Activated CD8-positive, alpha-beta memory T cell treated with anti-CD3 and anti-CD28 coated beads, Interleukin-2, amount 50 U/mL, for 48 hours (primary cell): ENCODE measurements around the gene C3orf70.
"Not testable (repeated sequence)": the region's sequence is repeated elsewhere in the genome, so short reads cannot be mapped to it uniquely, and the experiment has no call there.

ENCODE experiments used
- DNase-seq: peaks from one replicate; pipeline ENCODE4 v3.0.0-alpha.2; 2020

The C3orf70 gene

DNA sequence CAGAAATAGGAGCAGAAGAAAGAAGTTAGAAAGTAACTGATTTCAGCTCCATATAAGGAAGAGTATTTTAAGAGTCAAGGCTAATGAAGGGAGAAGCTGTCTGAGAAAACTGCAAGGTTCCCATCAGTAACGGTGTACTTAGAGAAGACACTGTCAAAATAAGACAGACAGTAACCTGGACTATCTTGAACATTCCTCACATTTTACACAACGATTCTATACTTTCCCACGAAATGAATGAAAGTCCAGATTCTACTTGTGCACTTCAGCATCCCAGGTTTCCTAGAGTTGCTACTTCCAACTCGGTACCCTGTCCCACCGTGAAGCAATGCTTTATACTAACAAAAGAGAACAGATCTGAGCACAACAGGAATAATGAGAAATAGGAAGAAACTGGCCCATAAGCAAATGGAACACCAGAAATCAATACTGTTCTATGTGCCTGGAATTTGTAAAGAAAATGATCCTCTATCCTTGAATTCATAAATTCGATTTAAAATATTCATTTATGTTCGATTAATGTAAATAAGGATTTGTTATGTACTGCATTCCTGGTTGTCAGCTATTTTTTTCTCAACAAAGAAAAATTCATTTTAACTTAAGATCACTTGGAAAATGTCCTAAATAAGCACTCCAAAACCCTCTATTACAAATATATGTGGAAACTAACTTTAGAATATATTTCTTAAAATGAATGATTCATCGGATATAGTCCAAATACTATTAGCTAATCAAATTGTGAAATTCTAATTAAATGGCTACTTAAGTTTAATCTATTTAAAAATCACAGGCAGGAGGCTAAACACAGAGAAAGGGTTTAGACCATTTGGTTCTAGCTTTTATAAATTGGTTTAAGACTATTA is 1.5 kb downstream of the C3orf70 start:
- no peak for DNase-seq

DNA sequence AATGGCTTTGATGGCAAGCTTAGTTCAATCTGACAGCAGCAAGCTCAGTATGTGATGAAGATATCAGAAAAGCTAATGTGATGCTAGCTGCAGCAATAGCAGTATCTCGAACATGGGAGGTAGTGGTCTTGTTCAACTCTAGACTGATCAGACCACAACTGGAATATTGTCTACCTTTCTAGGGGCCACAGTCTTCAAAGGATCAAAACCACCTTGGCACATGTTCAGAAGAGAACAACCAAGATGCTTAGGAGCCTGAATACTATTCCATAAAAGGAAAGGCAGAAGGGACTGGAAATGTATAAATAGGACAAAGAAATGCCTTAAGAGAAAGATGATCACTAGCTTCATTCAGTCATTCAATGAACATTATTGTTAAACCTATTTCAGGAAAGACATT is 2.3 kb downstream of the C3orf70 start:
- no peak for DNase-seq

GRCh38 chr3:185149591-185149990 is 3.3 kb downstream of the C3orf70 start:
- DNase-seq = no peak

DNA sequence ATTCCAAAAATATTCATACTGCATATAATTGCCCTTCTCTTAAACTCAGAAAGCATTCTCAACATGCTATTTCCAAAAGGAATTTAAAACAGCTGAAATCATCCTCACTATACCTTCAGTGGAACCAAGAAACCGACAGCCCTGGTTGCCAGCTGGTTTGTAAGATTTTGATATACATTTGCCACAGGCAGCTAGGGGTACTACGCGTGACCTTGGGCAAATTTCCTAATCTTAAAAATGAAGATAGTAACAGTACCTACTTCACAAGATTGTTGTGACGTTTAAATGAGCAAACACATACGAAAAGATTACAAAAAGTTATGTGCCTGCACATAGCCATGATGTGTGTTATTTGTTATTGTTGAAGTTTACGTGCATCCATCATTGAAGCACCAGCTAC is 7.3 kb downstream of the C3orf70 start:
- DNase-seq = no peak

GRCh38 chr3:185144784-185145183 is 8.1 kb downstream of the C3orf70 start:
- DNase-seq = no peak

GRCh38 chr3:185137821-185138220 is 15.0 kb downstream of the C3orf70 start:
- no peak for DNase-seq

DNA sequence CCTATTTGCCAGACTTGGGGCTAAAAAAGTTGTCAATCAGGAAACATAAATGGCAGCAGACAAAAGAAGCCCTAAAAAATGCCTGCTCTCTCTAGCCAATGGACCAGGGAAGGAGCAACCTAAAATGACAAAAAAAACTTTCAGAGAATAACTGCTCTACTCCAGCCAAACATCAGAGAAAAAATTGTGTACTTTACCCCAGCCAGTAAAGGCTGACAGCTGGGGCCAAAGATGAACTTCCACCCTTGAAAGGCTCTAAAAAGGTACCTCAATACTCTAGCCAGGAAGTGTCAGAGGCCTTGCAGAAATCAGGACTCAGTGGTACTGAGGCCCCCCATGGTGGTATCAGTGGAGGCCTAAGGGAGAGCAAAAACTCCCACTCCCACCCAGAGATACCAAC is 18.4 kb downstream of the C3orf70 start:
- DNase-seq = no peak

GRCh38 chr3:185131602-185132256 is 21.1 kb downstream of the C3orf70 start:
- DNase-seq = no peak

- DNase-seq = no peak
Observed at GRCh38 chr3:185129083-185129482, 23.8 kb downstream of the C3orf70 start.

- no peak for DNase-seq
Observed at GRCh38 chr3:185126201-185126600, 26.7 kb downstream of the C3orf70 start.

DNA sequence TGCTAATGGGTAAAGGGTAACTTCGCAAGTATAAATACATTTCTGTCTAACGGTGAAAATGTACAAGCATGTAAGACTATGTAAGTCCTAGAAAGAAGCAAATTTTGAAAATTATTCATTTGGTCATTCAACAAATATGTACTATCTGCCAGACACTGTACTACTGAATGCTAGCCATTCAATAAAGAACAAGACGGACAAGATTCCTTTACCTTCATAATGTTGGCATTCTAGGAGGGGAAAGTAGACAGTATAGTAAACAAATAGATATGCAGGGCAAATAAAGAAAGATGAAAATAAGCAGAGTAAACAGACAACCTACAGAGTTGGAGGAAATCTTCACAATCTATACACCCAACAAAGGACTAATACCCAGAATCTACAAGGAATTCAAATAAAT is 32.7 kb downstream of the C3orf70 start:
- DNase-seq = no peak

GRCh38 chr3:185115371-185115770 is 37.5 kb downstream of the C3orf70 start:
- no peak for DNase-seq

GRCh38 chr3:185114756-185115155 is 38.1 kb downstream of the C3orf70 start:
- no peak for DNase-seq

DNA sequence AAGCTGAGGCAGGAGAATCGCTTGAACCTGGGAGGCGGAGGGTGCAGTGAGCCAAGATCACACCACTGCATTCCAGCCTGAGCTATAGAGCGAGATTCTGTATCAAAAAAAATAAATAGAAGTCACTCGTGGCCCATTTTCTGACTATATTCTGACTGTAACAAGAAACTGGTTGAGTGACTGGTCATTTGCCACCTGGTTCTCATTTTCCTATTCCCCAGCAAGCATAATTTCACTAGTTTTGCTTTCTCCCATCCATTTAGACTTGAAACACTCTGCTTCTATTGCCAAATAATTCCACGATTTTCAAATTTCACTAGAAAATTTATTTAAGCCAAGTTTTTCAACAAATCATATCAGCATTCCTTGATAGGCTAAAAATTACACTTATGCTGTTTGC is 40.7 kb downstream of the C3orf70 start:
- no peak for DNase-seq

DNA sequence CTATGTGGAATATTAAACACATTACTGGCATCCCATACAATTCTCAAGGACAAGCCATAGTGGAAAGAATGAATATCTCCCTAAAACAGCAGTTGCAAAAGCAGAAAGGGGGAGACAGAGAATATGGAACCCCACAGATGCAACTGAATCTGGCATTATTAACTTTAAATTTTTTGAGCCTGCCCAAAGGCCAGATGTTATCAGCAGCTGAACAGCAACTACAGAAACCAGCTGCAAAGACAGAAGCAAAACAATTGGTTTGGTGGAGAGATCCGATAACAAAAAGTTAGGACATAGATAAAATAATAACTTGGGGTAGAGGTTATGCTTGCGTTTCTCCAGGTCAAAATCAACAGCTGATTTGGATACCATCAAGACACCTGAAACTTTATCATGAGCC is 43.8 kb downstream of the C3orf70 start:
- DNase-seq = not testable (repeated sequence)

- DNase-seq = not testable (repeated sequence)
Observed at GRCh38 chr3:185106256-185106890, 46.5 kb downstream of the C3orf70 start.

DNA sequence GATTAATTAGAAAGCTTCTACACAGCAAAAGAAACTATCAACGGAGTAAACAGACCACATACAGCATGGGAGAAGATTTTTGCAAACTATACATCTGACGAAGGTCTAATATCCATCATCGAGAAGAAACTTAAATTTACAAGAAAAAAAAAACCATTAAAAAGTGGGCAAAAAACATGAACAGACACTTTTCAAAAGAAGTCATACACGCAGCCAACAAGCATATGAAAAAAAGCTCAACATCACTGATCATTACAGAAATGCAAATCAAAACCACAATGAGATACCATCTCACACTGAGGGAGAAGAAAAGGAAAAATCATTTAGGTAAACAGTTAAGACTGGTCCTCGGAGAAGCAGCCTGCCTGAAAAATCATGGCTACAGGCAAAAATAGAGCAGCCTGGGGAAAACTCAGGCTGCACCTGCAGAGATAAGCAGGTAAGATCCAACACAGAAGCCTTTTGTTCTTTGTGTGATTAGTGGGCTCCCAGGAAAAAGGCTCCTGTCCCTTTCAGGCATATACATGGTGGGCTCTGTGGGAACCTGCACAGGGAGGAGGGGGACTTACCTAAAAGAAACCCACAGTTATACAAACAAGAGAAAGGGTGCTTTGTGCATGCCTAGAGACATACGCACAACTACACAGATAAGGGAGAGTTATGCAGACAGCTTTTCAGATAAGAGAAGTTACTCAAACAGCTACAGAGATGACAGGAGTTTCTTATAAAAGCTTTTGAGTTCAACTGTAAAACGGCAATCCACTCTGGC is 49.3 kb downstream of the C3orf70 start:
- DNase-seq = no peak

DNA sequence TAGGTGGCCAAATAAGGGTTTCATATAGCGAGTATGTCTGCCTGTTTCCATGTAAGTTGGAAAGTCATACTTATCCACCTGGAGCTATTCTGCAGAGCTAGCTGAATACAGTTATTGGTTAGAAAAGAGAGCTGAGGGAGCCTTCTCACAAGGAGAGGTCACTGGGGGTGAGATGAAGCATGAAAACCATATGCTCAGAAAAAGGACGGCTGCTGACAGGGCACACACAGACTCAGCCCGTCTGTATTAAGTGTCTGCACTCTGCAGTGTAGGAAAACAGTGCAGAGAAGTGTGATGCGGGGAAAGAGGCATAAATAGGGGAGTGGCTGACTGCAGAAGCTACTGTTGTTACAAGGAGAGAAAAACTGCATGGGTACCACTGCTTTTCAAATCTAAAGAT is 58.2 kb downstream of the C3orf70 start:
- DNase-seq = no peak

GRCh38 chr3:185093116-185093515 is 59.7 kb downstream of the C3orf70 start:
- no peak for DNase-seq

- DNase-seq = no peak
Observed at GRCh38 chr3:185090811-185091210, 62.0 kb downstream of the C3orf70 start.

DNA sequence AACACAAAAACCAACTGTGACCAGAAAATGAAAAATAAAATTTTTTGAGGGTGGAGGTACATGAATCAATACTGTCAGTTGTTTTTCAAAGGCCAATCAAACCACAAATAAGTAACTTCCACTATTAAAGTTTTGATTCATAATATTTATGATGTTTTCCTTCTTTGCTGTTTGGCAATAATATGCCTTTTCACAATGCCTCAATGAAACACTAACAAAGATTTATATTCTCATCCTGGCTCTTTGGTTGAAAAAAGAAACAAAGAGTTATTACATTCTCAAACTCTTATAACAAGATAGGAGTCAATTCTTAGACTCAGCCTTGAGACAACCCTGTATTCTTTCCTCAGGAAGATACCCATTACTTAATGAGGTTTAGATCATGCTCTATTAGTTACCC is 63.1 kb downstream of the C3orf70 start:
- DNase-seq = no peak

- no peak for DNase-seq
Observed at GRCh38 chr3:185089343-185089742, 63.5 kb downstream of the C3orf70 start.

DNA sequence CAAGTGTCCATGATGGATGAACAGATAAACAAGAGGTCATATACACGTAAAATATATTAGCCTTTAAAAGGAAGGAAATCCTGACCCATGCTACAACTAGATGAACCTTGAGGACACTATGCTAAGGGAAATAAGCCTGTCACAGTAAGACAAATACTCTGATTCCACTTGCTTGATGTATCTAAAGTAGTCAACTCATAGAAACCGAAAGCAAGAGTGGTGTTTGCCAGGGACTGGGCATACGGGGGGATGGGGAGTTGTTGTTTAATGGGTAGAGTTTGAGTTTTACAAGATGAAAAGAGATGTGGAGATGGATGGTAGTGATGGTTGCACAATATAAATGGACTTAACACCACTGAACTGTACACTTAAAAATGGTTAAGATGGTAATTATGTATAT is 65.4 kb downstream of the C3orf70 start:
- no peak for DNase-seq
